ENCODE data around the gene ACACA.

Gene ACACA

DNA sequence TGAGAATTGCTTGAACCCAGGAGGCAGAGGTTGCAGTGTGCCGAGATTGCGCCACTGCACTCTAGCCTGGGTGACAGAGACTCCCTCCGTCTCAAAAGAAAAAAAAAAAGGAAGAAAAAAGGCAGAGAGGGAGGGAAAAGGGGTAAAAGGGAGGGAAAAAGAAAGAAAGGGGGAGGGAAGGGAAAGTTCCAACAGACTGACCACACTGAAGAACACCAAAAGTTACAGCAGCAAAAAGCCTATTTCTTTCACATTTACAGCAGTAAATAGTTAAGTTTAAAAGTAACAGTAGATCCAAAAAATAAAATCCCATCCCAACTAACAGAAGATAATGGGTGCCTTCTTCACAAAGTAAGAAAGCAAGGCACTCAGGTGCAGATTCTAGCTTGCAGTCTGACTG, 67.8 kb downstream of the ACACA start:
- H3K4me3 ChIP-seq (ENCODE audit: low read length): no peak overlapping the region
- no peak overlapping the region for H3K27ac ChIP-seq (ENCODE audit: low read length)
- H3K9me3 ChIP-seq (ENCODE audit: control insufficient read depth, low read depth, low read length): no peaks in the 10 kb centered on the region
- H3K36me3 ChIP-seq (ENCODE audit: control insufficient read depth, low read depth, low read length): peaks cover 11% of the 10 kb centered on the region
- H3K27me3 ChIP-seq (ENCODE audit: control insufficient read depth, insufficient read depth, low read length): no peaks in the 10 kb centered on the region
- H3K9ac ChIP-seq (ENCODE audit: low read length): no peak overlapping the region
- H3K4me1 ChIP-seq (ENCODE audit: control insufficient read depth, low read depth, low read length): peaks cover 8% of the 10 kb centered on the region

DNA sequence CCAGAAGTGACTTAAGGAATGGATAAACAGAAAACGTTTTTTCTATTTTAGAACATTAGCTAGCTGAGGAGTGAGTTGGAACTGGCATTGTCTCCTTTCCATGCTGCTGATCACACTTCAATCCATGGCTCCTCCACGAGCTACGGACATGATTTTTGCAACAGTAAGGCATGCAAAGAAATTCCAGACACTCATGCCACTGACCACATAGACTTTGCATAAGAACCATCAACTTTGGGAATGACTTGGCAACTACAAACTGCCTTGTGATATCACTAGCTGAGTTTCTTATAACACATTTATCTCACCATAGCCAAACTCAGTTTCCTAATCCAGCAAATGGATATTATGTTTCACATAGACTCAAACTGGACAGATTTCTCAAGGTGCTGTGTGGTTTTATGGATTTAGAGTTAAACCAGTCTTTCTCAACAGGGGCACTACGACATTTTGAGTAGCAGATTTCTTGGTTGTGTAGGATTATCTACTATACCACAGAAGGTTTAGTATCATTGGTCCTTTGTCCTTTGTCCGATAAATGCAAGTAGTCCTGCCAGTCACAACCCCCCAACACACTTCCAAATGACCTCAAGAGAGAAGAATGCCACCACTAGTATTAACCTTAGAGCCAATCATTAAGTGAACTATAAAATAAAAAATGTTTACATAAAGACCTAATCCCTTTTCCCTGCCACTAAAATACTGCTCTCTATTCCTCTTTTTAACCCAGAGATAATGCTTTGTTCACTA, 79.1 kb downstream of the ACACA start:
- H3K27ac ChIP-seq (ENCODE audit: low read length): no peak overlapping the region
- H3K4me3 ChIP-seq (ENCODE audit: low read length): no peak overlapping the region
- H3K9me3 ChIP-seq (ENCODE audit: control insufficient read depth, low read depth, low read length): no peaks in the 10 kb centered on the region
- peaks cover 32% of the 10 kb centered on the region for H3K36me3 ChIP-seq (ENCODE audit: control insufficient read depth, low read depth, low read length)
- no peak overlapping the region for H3K9ac ChIP-seq (ENCODE audit: low read length)
- no peaks in the 10 kb centered on the region for H3K4me1 ChIP-seq (ENCODE audit: control insufficient read depth, low read depth, low read length)
- H3K27me3 ChIP-seq (ENCODE audit: control insufficient read depth, insufficient read depth, low read length): no peaks in the 10 kb centered on the region

GRCh38 chr17:37322826-37323561, 83.6 kb downstream of the ACACA start:
- no peaks in the 10 kb centered on the region for H3K4me1 ChIP-seq (ENCODE audit: control insufficient read depth, low read depth, low read length)
- no peaks in the 10 kb centered on the region for H3K9me3 ChIP-seq (ENCODE audit: control insufficient read depth, low read depth, low read length)

GRCh38 chr17:37322106-37322505, 84.5 kb downstream of the ACACA start:
- no peaks in the 10 kb centered on the region for H3K27me3 ChIP-seq (ENCODE audit: control insufficient read depth, insufficient read depth, low read length)
- H3K4me1 ChIP-seq (ENCODE audit: control insufficient read depth, low read depth, low read length): no peaks in the 10 kb centered on the region
- H3K27ac ChIP-seq (ENCODE audit: low read length): no peak overlapping the region
- H3K9ac ChIP-seq (ENCODE audit: low read length): no peak overlapping the region
- H3K36me3 ChIP-seq (ENCODE audit: control insufficient read depth, low read depth, low read length): peaks cover 9% of the 10 kb centered on the region
- no peak overlapping the region for H3K4me3 ChIP-seq (ENCODE audit: low read length)
- H3K9me3 ChIP-seq (ENCODE audit: control insufficient read depth, low read depth, low read length): no peaks in the 10 kb centered on the region

More at GRCh38 chr17:37322826-37323561, 83.6 kb downstream of the ACACA start:
- H3K27me3 ChIP-seq (ENCODE audit: control insufficient read depth, insufficient read depth, low read length): no peaks in the 10 kb centered on the region
- H3K36me3 ChIP-seq (ENCODE audit: control insufficient read depth, low read depth, low read length): peaks cover 16% of the 10 kb centered on the region
- no peak overlapping the region for H3K9ac ChIP-seq (ENCODE audit: low read length)
- no peak overlapping the region for H3K27ac ChIP-seq (ENCODE audit: low read length)
- H3K4me3 ChIP-seq (ENCODE audit: low read length): no peak overlapping the region

DNA sequence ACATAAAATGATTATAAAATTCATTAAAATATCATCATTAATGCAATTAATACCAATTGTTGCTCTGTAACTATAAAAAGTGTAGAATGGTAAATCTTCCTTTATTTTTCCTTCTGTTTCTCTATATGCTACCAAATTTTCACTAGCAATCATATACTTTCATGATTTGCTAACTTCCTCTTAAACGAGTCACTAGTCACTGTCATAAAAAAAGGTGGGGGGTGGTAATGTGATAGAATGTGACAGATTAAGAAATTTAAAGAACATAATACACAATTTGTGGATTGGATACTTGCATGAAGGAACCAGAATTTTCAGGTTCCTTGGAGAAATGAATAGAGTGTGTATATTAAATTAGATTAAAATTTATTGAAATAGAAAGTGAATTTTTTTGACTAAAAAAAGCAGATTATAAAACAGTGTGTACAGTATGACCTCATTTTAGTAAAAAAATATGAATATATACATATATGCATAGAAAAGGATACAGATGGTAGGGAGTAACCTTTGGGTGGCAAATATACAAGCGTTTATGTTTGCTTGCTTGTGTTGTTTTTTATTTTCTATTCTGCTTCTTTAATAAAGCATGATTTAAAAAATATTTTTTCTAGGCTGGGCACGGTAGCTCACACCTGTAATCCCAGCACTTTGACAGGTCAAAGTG, 87.6 kb downstream of the ACACA start:
- H3K36me3 ChIP-seq (ENCODE audit: control insufficient read depth, low read depth, low read length): peaks cover 10% of the 10 kb centered on the region
- H3K4me1 ChIP-seq (ENCODE audit: control insufficient read depth, low read depth, low read length): no peaks in the 10 kb centered on the region
- no peak overlapping the region for H3K4me3 ChIP-seq (ENCODE audit: low read length)
- no peaks in the 10 kb centered on the region for H3K27me3 ChIP-seq (ENCODE audit: control insufficient read depth, insufficient read depth, low read length)
- no peak overlapping the region for H3K27ac ChIP-seq (ENCODE audit: low read length)
- no peaks in the 10 kb centered on the region for H3K9me3 ChIP-seq (ENCODE audit: control insufficient read depth, low read depth, low read length)
- H3K9ac ChIP-seq (ENCODE audit: low read length): no peak overlapping the region

DNA sequence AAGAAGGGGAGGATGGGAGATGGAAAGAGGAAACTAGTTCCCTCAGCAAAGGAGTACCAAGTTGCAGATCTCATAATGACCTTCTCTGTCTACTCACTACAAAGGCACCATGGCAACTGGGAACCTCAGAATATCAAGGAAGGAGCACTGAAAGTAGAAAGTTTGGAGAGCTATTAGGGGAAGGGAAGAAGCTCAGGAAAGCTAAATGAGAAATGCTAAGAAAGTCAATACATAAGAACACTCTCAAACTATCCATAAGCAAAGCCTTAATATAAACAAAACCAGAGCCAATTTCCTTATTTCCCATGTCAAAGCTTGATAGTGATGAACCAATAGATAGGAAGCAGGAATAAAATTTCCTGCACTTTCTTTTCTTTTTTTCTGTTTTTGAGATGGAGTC, 88.8 kb downstream of the ACACA start:
- peaks cover 10% of the 10 kb centered on the region for H3K36me3 ChIP-seq (ENCODE audit: control insufficient read depth, low read depth, low read length)
- no peaks in the 10 kb centered on the region for H3K9me3 ChIP-seq (ENCODE audit: control insufficient read depth, low read depth, low read length)
- no peaks in the 10 kb centered on the region for H3K27me3 ChIP-seq (ENCODE audit: control insufficient read depth, insufficient read depth, low read length)
- no peak overlapping the region for H3K4me3 ChIP-seq (ENCODE audit: low read length)
- H3K9ac ChIP-seq (ENCODE audit: low read length): no peak overlapping the region
- H3K4me1 ChIP-seq (ENCODE audit: control insufficient read depth, low read depth, low read length): no peaks in the 10 kb centered on the region
- no peak overlapping the region for H3K27ac ChIP-seq (ENCODE audit: low read length)

- H3K36me3 ChIP-seq (ENCODE audit: control insufficient read depth, low read depth, low read length): peaks cover 6% of the 10 kb centered on the region
- peaks cover 5% of the 10 kb centered on the region for H3K4me1 ChIP-seq (ENCODE audit: control insufficient read depth, low read depth, low read length)
- no peak overlapping the region for H3K4me3 ChIP-seq (ENCODE audit: low read length)
- H3K9ac ChIP-seq (ENCODE audit: low read length): no peak overlapping the region
- no peak overlapping the region for H3K27ac ChIP-seq (ENCODE audit: low read length)
- H3K9me3 ChIP-seq (ENCODE audit: control insufficient read depth, low read depth, low read length): no peaks in the 10 kb centered on the region
- no peaks in the 10 kb centered on the region for H3K27me3 ChIP-seq (ENCODE audit: control insufficient read depth, insufficient read depth, low read length)
Measured at GRCh38 chr17:37315601-37316000, 91.0 kb downstream of the ACACA start.

- Histone ChIP-seq H3K4me1 (ENCODE audit: control insufficient read depth, low read depth, low read length) (peaks cover 5% of the 10 kb centered on the region), H3K27ac (ENCODE audit: low read length) (no peak overlapping the region), H3K9me3 (ENCODE audit: control insufficient read depth, low read depth, low read length) (no peaks in the 10 kb centered on the region), H3K4me3 (ENCODE audit: low read length) (no peak overlapping the region), H3K36me3 (ENCODE audit: control insufficient read depth, low read depth, low read length) (peaks cover 11% of the 10 kb centered on the region), H3K9ac (ENCODE audit: low read length) (no peak overlapping the region), H3K27me3 (ENCODE audit: control insufficient read depth, insufficient read depth, low read length) (no peaks in the 10 kb centered on the region)
Measured at GRCh38 chr17:37312137-37312923, 94.3 kb downstream of the ACACA start.

DNA sequence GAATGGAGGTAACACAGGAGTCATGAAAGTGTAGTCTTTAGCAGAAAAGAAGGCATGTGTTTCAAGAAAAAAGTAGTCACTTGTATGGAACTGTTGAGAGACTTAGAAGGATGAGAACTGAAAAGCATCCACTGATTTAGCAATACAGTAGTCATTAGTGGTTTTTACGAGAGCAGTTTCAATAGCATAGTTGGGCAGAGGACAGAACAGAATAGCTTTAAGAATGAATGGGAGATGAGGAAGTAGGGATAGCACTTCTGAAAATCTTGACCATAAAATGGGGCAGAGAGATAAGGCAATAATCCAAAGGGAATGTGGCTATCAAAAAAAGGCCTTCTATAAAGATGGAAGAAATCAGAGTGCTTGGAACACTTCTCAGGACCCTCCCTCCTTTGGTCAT, 95.7 kb downstream of the ACACA start:
- Histone ChIP-seq H3K9me3 (ENCODE audit: control insufficient read depth, low read depth, low read length) (no peaks in the 10 kb centered on the region), H3K4me1 (ENCODE audit: control insufficient read depth, low read depth, low read length) (peaks cover 5% of the 10 kb centered on the region), H3K36me3 (ENCODE audit: control insufficient read depth, low read depth, low read length) (peaks cover 13% of the 10 kb centered on the region), H3K27me3 (ENCODE audit: control insufficient read depth, insufficient read depth, low read length) (no peaks in the 10 kb centered on the region), H3K9ac (ENCODE audit: low read length) (no peak overlapping the region), H3K27ac (ENCODE audit: low read length) (no peak overlapping the region), H3K4me3 (ENCODE audit: low read length) (no peak overlapping the region)

GRCh38 chr17:37309051-37309450, 97.6 kb downstream of the ACACA start:
- peaks cover 10% of the 10 kb centered on the region for H3K36me3 ChIP-seq (ENCODE audit: control insufficient read depth, low read depth, low read length)
- H3K27me3 ChIP-seq (ENCODE audit: control insufficient read depth, insufficient read depth, low read length): no peaks in the 10 kb centered on the region
- H3K27ac ChIP-seq (ENCODE audit: low read length): no peak overlapping the region
- no peak overlapping the region for H3K4me3 ChIP-seq (ENCODE audit: low read length)
- H3K4me1 ChIP-seq (ENCODE audit: control insufficient read depth, low read depth, low read length): peaks cover 5% of the 10 kb centered on the region
- H3K9me3 ChIP-seq (ENCODE audit: control insufficient read depth, low read depth, low read length): no peaks in the 10 kb centered on the region
- H3K9ac ChIP-seq (ENCODE audit: low read length): no peak overlapping the region

GRCh38 chr17:37305406-37305905, 101.2 kb downstream of the ACACA start:
- H3K4me1 ChIP-seq (ENCODE audit: control insufficient read depth, low read depth, low read length): peaks cover 12% of the 10 kb centered on the region
- no peak overlapping the region for H3K27ac ChIP-seq (ENCODE audit: low read length)
- H3K4me3 ChIP-seq (ENCODE audit: low read length): no peak overlapping the region
- no peaks in the 10 kb centered on the region for H3K9me3 ChIP-seq (ENCODE audit: control insufficient read depth, low read depth, low read length)
- no peaks in the 10 kb centered on the region for H3K27me3 ChIP-seq (ENCODE audit: control insufficient read depth, insufficient read depth, low read length)
- no peak overlapping the region for H3K9ac ChIP-seq (ENCODE audit: low read length)
- peaks cover 10% of the 10 kb centered on the region for H3K36me3 ChIP-seq (ENCODE audit: control insufficient read depth, low read depth, low read length)
